Gastroesophageal sphincter (tissue), 3 donors: ENCODE data around the gene SST.

Experiments
- EP300 ChIP-seq: sonication (generic); formaldehyde crosslinking; IDR thresholded peaks from one replicate; pipeline ENCODE4 v1.6.1; 2017; ENCODE audit warnings: antibody characterized with exemption, mild to moderate bottlenecking
- POLR2A ChIP-seq, 2 donors: fragments of 450-650 bp; IDR thresholded peaks; one replicate each; pipeline ENCODE4 v1.6.1; 2017; ENCODE audit warnings: antibody characterized with exemption in 2 of 2, mild to moderate bottlenecking in 2 of 2, moderate library complexity in 1 of 2
- POLR2AphosphoS5 ChIP-seq: sonication (generic); formaldehyde crosslinking; IDR thresholded peaks from one replicate; pipeline ENCODE4 v1.6.1; 2017; ENCODE audit warnings: antibody characterized with exemption
- TF ChIP-seq, protein P1 (sequence below), 4 experiments: fragments of 200-600 bp in 2 of 4; fragments of 450-650 bp in 2 of 4; sonication (generic) in 1 of 4; IDR thresholded peaks; one replicate each; pipeline ENCODE4 v1.5.1; 2017 to 2019; ENCODE audit warnings: antibody characterized with exemption in 4 of 4, mild to moderate bottlenecking in 2 of 4, moderate library complexity in 2 of 4

- TF ChIP-seq, protein P1, sequence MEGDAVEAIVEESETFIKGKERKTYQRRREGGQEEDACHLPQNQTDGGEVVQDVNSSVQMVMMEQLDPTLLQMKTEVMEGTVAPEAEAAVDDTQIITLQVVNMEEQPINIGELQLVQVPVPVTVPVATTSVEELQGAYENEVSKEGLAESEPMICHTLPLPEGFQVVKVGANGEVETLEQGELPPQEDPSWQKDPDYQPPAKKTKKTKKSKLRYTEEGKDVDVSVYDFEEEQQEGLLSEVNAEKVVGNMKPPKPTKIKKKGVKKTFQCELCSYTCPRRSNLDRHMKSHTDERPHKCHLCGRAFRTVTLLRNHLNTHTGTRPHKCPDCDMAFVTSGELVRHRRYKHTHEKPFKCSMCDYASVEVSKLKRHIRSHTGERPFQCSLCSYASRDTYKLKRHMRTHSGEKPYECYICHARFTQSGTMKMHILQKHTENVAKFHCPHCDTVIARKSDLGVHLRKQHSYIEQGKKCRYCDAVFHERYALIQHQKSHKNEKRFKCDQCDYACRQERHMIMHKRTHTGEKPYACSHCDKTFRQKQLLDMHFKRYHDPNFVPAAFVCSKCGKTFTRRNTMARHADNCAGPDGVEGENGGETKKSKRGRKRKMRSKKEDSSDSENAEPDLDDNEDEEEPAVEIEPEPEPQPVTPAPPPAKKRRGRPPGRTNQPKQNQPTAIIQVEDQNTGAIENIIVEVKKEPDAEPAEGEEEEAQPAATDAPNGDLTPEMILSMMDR (IDR thresholded peaks at IDR 0.05): no peak
- TF ChIP-seq POLR2A (IDR thresholded peaks at IDR 0.05): no peak
- no peak for TF ChIP-seq EP300
- TF ChIP-seq POLR2AphosphoS5: no peak
Observed at GRCh38 chr3:187689984-187690383, 19.8 kb upstream of the SST start.
